Islet of Langerhans (tissue), 1 donor: Measurements from ENCODE around the gene UBE2D2.

Source experiments
- FAIRE-seq: peaks from one replicate; lab custom pipeline; 2011; peaks lifted over from hg19 to GRCh38; lab: Jason Lieb, UNC

UBE2D2 gene

DNA sequence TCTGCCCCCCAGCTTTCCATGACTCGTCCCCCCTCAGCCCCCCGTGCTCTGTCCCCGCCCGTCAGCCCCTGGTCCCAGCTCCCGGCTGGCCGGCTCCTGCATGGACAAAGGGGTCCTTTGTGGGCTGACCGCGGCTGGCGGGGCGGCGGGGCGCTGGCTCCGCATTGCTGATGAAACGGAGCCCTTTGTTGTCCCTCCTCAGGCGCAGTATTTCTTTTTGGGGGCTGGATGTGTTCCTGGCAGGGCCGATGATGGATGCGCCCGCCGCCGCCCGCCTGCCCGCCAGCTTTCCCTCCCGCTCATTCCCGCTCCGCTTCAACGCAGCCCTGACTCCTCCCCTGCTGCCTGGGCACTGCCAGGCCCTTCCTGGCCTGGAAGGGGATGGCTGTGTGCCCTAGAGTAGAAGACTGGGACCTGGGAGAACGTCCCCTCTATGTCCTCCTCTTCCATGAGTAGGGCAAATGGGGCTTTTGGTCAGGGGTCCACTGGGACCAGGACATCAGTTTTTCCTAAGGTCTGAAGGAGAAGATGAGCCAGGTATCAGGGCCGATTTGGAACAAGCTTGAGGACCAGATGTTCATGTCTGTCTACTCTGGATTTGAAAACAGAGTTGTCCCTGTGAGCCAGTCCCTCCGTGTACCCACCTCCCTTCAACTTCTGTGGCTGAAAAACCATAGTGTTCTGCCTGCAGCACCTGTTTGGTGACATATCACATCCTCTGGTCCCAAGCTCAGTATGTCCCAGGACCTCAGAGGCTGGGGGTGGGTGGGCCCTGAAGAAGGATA is 116.0 kb downstream of the UBE2D2 start:
- FAIRE-seq, result no peak
